Measurements from ENCODE around the gene MGST2.

Gene MGST2

GRCh38 chr4:139736661-139737060 is 71.0 kb downstream of the MGST2 start:
- H3K27me3 ChIP-seq: peaks cover 10% of the 10 kb centered on the region
- H3K4me3 ChIP-seq (ENCODE audit: low read depth in 1 of 2, low read length in 1 of 2): peak overlapping the region in 1 of 2 experiments; percentile 19
- H3K36me3 ChIP-seq: no peaks in the 10 kb centered on the region
- TF ChIP-seq, protein P1, sequence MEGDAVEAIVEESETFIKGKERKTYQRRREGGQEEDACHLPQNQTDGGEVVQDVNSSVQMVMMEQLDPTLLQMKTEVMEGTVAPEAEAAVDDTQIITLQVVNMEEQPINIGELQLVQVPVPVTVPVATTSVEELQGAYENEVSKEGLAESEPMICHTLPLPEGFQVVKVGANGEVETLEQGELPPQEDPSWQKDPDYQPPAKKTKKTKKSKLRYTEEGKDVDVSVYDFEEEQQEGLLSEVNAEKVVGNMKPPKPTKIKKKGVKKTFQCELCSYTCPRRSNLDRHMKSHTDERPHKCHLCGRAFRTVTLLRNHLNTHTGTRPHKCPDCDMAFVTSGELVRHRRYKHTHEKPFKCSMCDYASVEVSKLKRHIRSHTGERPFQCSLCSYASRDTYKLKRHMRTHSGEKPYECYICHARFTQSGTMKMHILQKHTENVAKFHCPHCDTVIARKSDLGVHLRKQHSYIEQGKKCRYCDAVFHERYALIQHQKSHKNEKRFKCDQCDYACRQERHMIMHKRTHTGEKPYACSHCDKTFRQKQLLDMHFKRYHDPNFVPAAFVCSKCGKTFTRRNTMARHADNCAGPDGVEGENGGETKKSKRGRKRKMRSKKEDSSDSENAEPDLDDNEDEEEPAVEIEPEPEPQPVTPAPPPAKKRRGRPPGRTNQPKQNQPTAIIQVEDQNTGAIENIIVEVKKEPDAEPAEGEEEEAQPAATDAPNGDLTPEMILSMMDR (IDR thresholded peaks at IDR 0.05): no peak
- no peaks in the 10 kb centered on the region for H3K9me3 ChIP-seq
- H3K4me1 ChIP-seq (ENCODE audit: control insufficient read depth in 1 of 2, insufficient read depth in 1 of 2, low read depth in 1 of 2, low read length in 1 of 2): peaks cover 60 to 66% of the 10 kb centered on the region in 2 experiments
- peak overlapping the region; percentile 50 for H3K27ac ChIP-seq

GRCh38 chr4:139738846-139739613 is 73.4 kb downstream of the MGST2 start:
- peaks cover 57 to 61% of the 10 kb centered on the region in 2 experiments for H3K4me1 ChIP-seq (ENCODE audit: control insufficient read depth in 1 of 2, insufficient read depth in 1 of 2, low read depth in 1 of 2, low read length in 1 of 2)
- H3K27ac ChIP-seq: no peak overlapping the region
- H3K9me3 ChIP-seq: no peaks in the 10 kb centered on the region
- TF ChIP-seq, protein P1 (IDR thresholded peaks at IDR 0.05): no peak
- peaks cover 10% of the 10 kb centered on the region for H3K27me3 ChIP-seq
- H3K36me3 ChIP-seq: no peaks in the 10 kb centered on the region
- no peak overlapping the region for H3K4me3 ChIP-seq (ENCODE audit: low read depth in 1 of 2, low read length in 1 of 2)

DNA sequence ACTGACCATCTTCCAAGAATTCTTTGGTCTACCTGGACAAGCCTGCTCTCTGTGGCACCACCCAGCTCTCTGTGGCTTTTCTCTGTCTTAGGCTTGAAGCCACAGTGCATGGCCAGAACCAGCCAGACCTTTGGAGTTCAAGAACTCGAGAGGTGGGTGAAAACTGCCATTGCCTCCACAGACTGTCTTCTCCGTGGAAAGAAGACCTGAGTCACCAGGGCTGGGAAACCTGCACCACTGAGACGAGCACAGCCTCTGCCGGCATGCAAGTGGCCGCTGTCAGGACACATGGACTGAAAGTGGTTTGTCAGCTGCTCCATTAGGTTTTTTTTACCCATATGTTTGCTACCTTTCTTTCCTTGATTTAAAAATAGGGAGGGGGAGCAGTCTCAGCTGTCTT is 74.5 kb downstream of the MGST2 start:
- Histone ChIP-seq H3K4me1 (ENCODE audit: control insufficient read depth in 1 of 2, insufficient read depth in 1 of 2, low read depth in 1 of 2, low read length in 1 of 2) (peaks cover 46 to 53% of the 10 kb centered on the region in 2 experiments), H3K27ac (no peak overlapping the region), H3K27me3 (peaks cover 7% of the 10 kb centered on the region), H3K4me3 (ENCODE audit: low read depth in 1 of 2, low read length in 1 of 2) (no peak overlapping the region), H3K9me3 (no peaks in the 10 kb centered on the region), H3K36me3 (no peaks in the 10 kb centered on the region)
- TF ChIP-seq, protein P1 (IDR thresholded peaks at IDR 0.05): no peak

DNA sequence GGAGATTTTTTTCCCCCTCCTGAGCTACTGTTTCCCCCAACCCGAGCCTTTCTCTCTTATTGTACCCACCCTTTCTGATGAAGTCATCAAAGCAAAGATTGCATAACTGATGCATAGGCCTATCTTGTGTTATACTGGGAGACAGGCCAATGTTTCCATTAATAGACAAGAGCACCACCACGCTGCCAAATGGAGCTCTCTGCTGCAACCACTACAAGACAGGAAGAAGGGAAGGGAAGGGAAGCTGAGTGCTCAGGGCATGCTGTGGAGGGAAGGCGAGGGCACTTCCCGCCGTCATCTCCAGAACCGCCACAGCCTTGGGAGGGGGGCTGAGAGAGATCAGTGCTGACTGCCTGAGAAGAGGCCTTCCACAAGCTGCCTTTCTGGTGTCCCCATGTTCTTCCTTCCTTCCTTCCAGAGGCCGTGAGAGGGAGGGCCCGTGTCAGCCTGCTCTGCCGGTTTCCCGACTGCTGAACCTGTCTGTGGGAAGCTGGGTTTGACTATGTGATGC is 75.0 kb downstream of the MGST2 start:
- Histone ChIP-seq H3K27me3 (peaks cover 2% of the 10 kb centered on the region), H3K36me3 (no peaks in the 10 kb centered on the region), H3K4me3 (ENCODE audit: low read depth in 1 of 2, low read length in 1 of 2) (no peak overlapping the region), H3K4me1 (ENCODE audit: control insufficient read depth in 1 of 2, insufficient read depth in 1 of 2, low read depth in 1 of 2, low read length in 1 of 2) (peaks cover 41 to 53% of the 10 kb centered on the region in 2 experiments), H3K27ac (peak overlapping the region; percentile 31), H3K9me3 (no peaks in the 10 kb centered on the region)
- TF ChIP-seq, protein P1 (IDR thresholded peaks at IDR 0.05): no peak

DNA sequence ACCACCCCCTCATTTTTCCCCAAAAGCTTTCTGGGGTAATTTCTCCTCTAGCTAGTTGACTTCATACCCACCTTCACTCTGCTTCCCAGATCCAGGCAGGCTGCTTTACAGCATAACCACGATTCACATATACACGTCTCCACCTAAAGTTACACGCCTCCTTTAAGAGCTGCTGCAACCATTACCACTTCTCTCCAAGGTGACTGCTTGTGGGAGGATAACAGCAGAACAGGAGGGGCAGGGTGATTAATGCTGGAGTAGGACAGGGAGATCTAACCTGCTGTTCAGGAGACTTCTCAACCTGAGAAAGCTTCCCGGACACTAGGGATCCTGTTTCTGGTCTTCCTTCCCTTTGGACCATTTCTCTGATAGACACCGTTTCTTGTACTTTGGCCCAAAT is 77.4 kb downstream of the MGST2 start:
- no peak overlapping the region for H3K27ac ChIP-seq
- H3K4me1 ChIP-seq (ENCODE audit: control insufficient read depth in 1 of 2, insufficient read depth in 1 of 2, low read depth in 1 of 2, low read length in 1 of 2): peaks cover 35 to 46% of the 10 kb centered on the region in 2 experiments
- TF ChIP-seq, protein P1 (IDR thresholded peaks at IDR 0.05): no peak
- no peaks in the 10 kb centered on the region for H3K36me3 ChIP-seq
- H3K9me3 ChIP-seq: no peaks in the 10 kb centered on the region
- H3K27me3 ChIP-seq: no peaks in the 10 kb centered on the region
- no peak overlapping the region for H3K4me3 ChIP-seq (ENCODE audit: low read depth in 1 of 2, low read length in 1 of 2)

All from neutrophil (primary cell).